Mesendoderm (in vitro differentiated cells): ENCODE results near the gene QRFP.

Experiments
- DNase-seq: peaks from one replicate; pipeline ENCODE4 v3.0.0; 2013
- H2AK5ac ChIP-seq: 2 replicates; pipeline ENCODE4 v1.6.1; 2013; ENCODE audit warnings: low read length, inconsistent platforms
- H2BK120ac ChIP-seq: 2 replicates; pipeline ENCODE4 v1.6.1; 2013; ENCODE audit warnings: low read depth, mild to moderate bottlenecking, low read length, moderate library complexity, mixed read lengths
- H2BK15ac ChIP-seq: replicated peaks from 2 replicates; pipeline ENCODE4 v1.6.1; 2013; ENCODE audit warnings: low read depth, mild to moderate bottlenecking, moderate library complexity
- H2BK5ac ChIP-seq: 2 replicates; pipeline ENCODE4 v1.6.1; 2013; ENCODE audit warnings: low read length, inconsistent platforms
- H3K18ac ChIP-seq: 2 replicates; pipeline ENCODE4 v1.6.1; 2013; ENCODE audit warnings: mild to moderate bottlenecking, low read length, mixed read lengths
- H3K23ac ChIP-seq: one replicate; pipeline ENCODE4 v1.6.1; 2013; ENCODE audit warnings: low read length
- H3K27ac ChIP-seq: 2 replicates; pipeline ENCODE4 v1.5.1; 2013; ENCODE audit warnings: low read depth, mild to moderate bottlenecking, inconsistent platforms, low read length, moderate library complexity
- H3K27me3 ChIP-seq: 2 replicates; pipeline ENCODE4 v1.6.1; 2013; ENCODE audit warnings: low read length, control low read depth, mild to moderate bottlenecking, inconsistent platforms; ENCODE audit not compliant: insufficient read depth, poor library complexity
- H3K36me3 ChIP-seq: 2 replicates; pipeline ENCODE4 v1.6.1; 2013; ENCODE audit warnings: low read length, inconsistent platforms; ENCODE audit not compliant: control insufficient read depth, insufficient read depth
- H3K4ac ChIP-seq: one replicate; pipeline ENCODE4 v1.6.1; 2013; ENCODE audit warnings: low read depth, mild to moderate bottlenecking, low read length, moderate library complexity
- H3K4me1 ChIP-seq: 2 replicates; pipeline ENCODE4 v1.6.1; 2013; ENCODE audit warnings: low read depth, low read length, inconsistent platforms; ENCODE audit not compliant: control insufficient read depth
- H3K4me2 ChIP-seq: 2 replicates; pipeline ENCODE4 v1.6.1; 2013; ENCODE audit warnings: low read length
- H3K4me3 ChIP-seq: 2 replicates; pipeline ENCODE4 v1.5.1; 2013; ENCODE audit warnings: mild to moderate bottlenecking, low read length
- H3K56ac ChIP-seq: one replicate; pipeline ENCODE4 v1.6.1; 2013; ENCODE audit warnings: low read length
- H3K79me1 ChIP-seq: 2 replicates; pipeline ENCODE4 v1.6.1; 2013; ENCODE audit warnings: low read length, inconsistent platforms
- H3K79me2 ChIP-seq: 2 replicates; pipeline ENCODE4 v1.6.1; 2013; ENCODE audit warnings: mild to moderate bottlenecking, low read length; ENCODE audit not compliant: control insufficient read depth, insufficient read depth
- H3K9ac ChIP-seq: 2 replicates; pipeline ENCODE4 v1.6.1; 2013; ENCODE audit warnings: low read length, inconsistent platforms
- H4K5ac ChIP-seq: one replicate; pipeline ENCODE4 v1.6.1; 2013; ENCODE audit warnings: low read length
- H4K8ac ChIP-seq: one replicate; pipeline ENCODE4 v1.6.1; 2013; ENCODE audit warnings: low read depth, mild to moderate bottlenecking, control low read depth, low read length, moderate library complexity
- WGBS: extraction: QIAGEN DNeasy Blood & Tissue Kit; methylation state at CpG from one replicate; pipeline ENCODE4 v1.1.7; 2013; ENCODE audit warnings: low lambda C conversion rate, missing lambda C conversion rate; ENCODE audit not compliant: insufficient coverage; ENCODE audit errors: extremely low coverage; 5-methylcytosine and 5-hydroxymethylcytosine counted together

The QRFP gene

GRCh38 chr9:130880599-130881220 lies 15.9 kb downstream of the QRFP start:
- no peak overlapping the region for H3K4me2 ChIP-seq
- H2BK15ac ChIP-seq = no peak overlapping the region
- H3K9ac ChIP-seq = no peak overlapping the region
- no peaks in the 10 kb centered on the region for H3K27me3 ChIP-seq
- no peaks in the 10 kb centered on the region for H3K4me1 ChIP-seq
- H3K27ac ChIP-seq = no peak overlapping the region
- H3K56ac ChIP-seq = no peak overlapping the region
- H3K36me3 ChIP-seq = peaks cover 25% of the 10 kb centered on the region
- H3K4ac ChIP-seq = no peak overlapping the region
- no peak overlapping the region for H2BK120ac ChIP-seq
- no peaks in the 10 kb centered on the region for H3K79me1 ChIP-seq
- H3K23ac ChIP-seq = no peak overlapping the region
- H4K5ac ChIP-seq = no peak overlapping the region
- H3K18ac ChIP-seq = no peak overlapping the region
- no peak overlapping the region for H3K4me3 ChIP-seq
- no peak overlapping the region for H2BK5ac ChIP-seq
- H4K8ac ChIP-seq = no peak overlapping the region
- no peak for DNase-seq
- no peak overlapping the region for H2AK5ac ChIP-seq
- no peaks in the 10 kb centered on the region for H3K79me2 ChIP-seq
- no CpG with 5 or more reads among the region's 16 CpGs for WGBS

DNA sequence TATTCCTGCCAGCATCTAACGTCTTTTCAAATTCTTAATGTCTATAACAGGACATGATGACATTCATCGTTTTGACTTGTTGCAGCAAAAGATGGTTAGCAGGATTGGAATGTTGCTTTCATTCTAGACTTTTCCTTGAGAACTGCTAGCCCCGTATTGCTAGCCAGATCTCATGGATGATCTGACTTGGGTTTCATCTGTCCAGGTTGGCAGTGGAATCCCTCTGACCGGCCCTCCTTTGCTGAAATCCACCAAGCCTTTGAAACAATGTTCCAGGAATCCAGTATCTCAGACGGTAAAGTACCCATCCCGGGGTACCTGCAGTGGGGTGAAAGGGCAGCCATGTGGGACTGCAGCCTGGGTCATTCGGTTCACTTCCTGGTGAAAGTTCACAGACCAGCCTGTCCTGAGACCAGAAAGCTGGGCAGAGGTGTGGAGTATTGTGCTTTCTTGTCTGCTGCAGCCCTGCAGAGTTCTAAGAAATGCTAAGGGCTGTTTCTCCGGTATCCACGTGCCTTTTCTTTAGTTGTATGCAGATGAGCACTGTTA lies 16.7 kb downstream of the QRFP start:
- H3K27me3 ChIP-seq = no peaks in the 10 kb centered on the region
- H4K8ac ChIP-seq = no peak overlapping the region
- H3K79me2 ChIP-seq = no peaks in the 10 kb centered on the region
- no peak overlapping the region for H2AK5ac ChIP-seq
- peaks cover 27% of the 10 kb centered on the region for H3K36me3 ChIP-seq
- H3K4me2 ChIP-seq = no peak overlapping the region
- no peak overlapping the region for H4K5ac ChIP-seq
- H2BK15ac ChIP-seq = no peak overlapping the region
- H2BK120ac ChIP-seq = no peak overlapping the region
- DNase-seq = no peak
- no peaks in the 10 kb centered on the region for H3K4me1 ChIP-seq
- no peak overlapping the region for H3K18ac ChIP-seq
- H2BK5ac ChIP-seq = no peak overlapping the region
- no peaks in the 10 kb centered on the region for H3K79me1 ChIP-seq
- no peak overlapping the region for H3K4me3 ChIP-seq
- no peak overlapping the region for H3K56ac ChIP-seq
- no CpG with 5 or more reads among the region's 9 CpGs for WGBS
- no peak overlapping the region for H3K27ac ChIP-seq
- no peak overlapping the region for H3K4ac ChIP-seq
- H3K23ac ChIP-seq = no peak overlapping the region
- no peak overlapping the region for H3K9ac ChIP-seq

DNA sequence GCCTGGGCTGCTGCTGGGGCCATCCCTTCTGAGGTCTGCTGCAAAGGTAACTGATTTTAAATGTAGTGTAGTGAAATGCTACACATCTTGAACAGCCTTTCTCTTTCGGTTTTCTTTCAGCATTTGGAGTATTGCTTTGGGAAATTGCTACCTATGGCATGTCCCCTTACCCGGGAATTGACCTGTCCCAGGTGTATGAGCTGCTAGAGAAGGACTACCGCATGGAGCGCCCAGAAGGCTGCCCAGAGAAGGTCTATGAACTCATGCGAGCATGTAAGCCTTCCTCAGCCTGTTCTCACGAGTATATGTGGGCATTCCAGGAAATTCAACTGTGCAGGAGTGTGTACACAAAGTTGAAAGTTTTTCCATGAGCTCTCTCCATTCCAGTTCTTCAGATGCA lies 18.3 kb downstream of the QRFP start:
- Histone ChIP-seq H3K18ac (no peak overlapping the region), H2BK5ac (no peak overlapping the region), H3K56ac (no peak overlapping the region), H3K27me3 (no peaks in the 10 kb centered on the region), H3K36me3 (peaks cover 30% of the 10 kb centered on the region), H3K4me2 (no peak overlapping the region), H3K9ac (no peak overlapping the region), H3K79me1 (no peaks in the 10 kb centered on the region), H3K4me3 (no peak overlapping the region), H3K23ac (no peak overlapping the region), H4K8ac (no peak overlapping the region), H4K5ac (no peak overlapping the region), H3K27ac (no peak overlapping the region), H3K4ac (no peak overlapping the region), H3K4me1 (no peaks in the 10 kb centered on the region), H3K79me2 (no peaks in the 10 kb centered on the region), H2AK5ac (no peak overlapping the region), H2BK15ac (no peak overlapping the region), H2BK120ac (no peak overlapping the region)
- DNase-seq = no peak
- no CpG with 5 or more reads among the region's 6 CpGs for WGBS

DNA sequence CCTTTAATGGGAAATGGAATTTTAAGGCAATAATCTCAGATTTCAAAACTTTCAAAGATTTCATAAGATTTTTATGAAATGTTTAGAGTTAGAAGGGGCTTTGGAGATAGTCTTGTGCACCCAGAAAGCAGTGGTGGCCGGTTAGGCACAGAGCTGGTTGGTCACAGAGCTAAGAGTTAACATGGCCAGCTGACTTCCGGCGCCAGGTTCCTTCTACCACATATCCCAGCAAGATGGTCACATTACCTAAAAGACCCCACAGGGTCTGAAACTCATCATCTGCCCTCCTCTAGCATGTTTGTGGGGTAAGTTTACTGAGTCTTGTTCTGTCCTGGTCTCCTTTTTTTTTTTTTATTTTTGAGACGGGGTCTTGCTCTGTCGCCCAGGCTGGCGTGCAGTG lies 19.3 kb downstream of the QRFP start:
- no peak overlapping the region for H3K56ac ChIP-seq
- H2AK5ac ChIP-seq = no peak overlapping the region
- H3K27me3 ChIP-seq = no peaks in the 10 kb centered on the region
- H4K8ac ChIP-seq = no peak overlapping the region
- H3K4ac ChIP-seq = no peak overlapping the region
- H3K36me3 ChIP-seq = peaks cover 33% of the 10 kb centered on the region
- WGBS = no CpG with 5 or more reads among the region's 6 CpGs
- H3K23ac ChIP-seq = no peak overlapping the region
- H3K27ac ChIP-seq = no peak overlapping the region
- H3K79me1 ChIP-seq = no peaks in the 10 kb centered on the region
- H3K4me2 ChIP-seq = no peak overlapping the region
- H3K18ac ChIP-seq = no peak overlapping the region
- H2BK15ac ChIP-seq = no peak overlapping the region
- no peaks in the 10 kb centered on the region for H3K79me2 ChIP-seq
- DNase-seq = no peak
- H3K4me1 ChIP-seq = no peaks in the 10 kb centered on the region
- no peak overlapping the region for H3K9ac ChIP-seq
- no peak overlapping the region for H2BK120ac ChIP-seq
- H4K5ac ChIP-seq = no peak overlapping the region
- H2BK5ac ChIP-seq = no peak overlapping the region
- no peak overlapping the region for H3K4me3 ChIP-seq

DNA sequence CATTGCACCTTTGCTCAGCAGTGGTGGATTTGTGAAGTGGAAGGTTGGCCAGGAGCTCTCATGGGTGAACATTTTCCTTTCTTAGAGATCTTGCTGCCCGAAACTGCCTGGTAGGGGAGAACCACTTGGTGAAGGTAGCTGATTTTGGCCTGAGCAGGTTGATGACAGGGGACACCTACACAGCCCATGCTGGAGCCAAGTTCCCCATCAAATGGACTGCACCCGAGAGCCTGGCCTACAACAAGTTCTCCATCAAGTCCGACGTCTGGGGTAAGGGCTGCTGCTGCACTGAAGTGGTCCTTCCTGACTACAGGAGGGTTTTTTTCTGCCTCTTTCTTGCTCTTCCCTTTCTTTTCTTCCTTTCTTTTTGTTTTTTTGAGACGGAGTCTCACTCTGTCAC lies 21.8 kb downstream of the QRFP start:
- Histone ChIP-seq H3K56ac (no peak overlapping the region), H3K18ac (no peak overlapping the region), H3K79me2 (no peaks in the 10 kb centered on the region), H3K79me1 (peaks cover 6% of the 10 kb centered on the region), H4K5ac (no peak overlapping the region), H3K23ac (no peak overlapping the region), H3K27ac (no peak overlapping the region), H3K4me1 (no peaks in the 10 kb centered on the region), H4K8ac (no peak overlapping the region), H3K4me2 (no peak overlapping the region), H3K4me3 (no peak overlapping the region), H3K36me3 (peaks cover 18% of the 10 kb centered on the region), H2BK5ac (no peak overlapping the region), H3K9ac (no peak overlapping the region), H2BK120ac (no peak overlapping the region), H2BK15ac (no peak overlapping the region), H2AK5ac (no peak overlapping the region), H3K27me3 (no peaks in the 10 kb centered on the region), H3K4ac (no peak overlapping the region)
- no peak for DNase-seq
- no CpG with 5 or more reads among the region's 5 CpGs for whole genome bisulfite sequencing

GRCh38 chr9:130873966-130874365 lies 22.6 kb downstream of the QRFP start:
- WGBS = no CpG with 5 or more reads among the region's 8 CpGs
- peaks cover 18% of the 10 kb centered on the region for H3K36me3 ChIP-seq
- no peak overlapping the region for H2AK5ac ChIP-seq
- no peak overlapping the region for H2BK120ac ChIP-seq
- no peaks in the 10 kb centered on the region for H3K4me1 ChIP-seq
- H3K56ac ChIP-seq = no peak overlapping the region
- H3K79me2 ChIP-seq = peaks cover 3% of the 10 kb centered on the region
- peaks cover 9% of the 10 kb centered on the region for H3K79me1 ChIP-seq
- no peak overlapping the region for H3K4me2 ChIP-seq
- H3K27ac ChIP-seq = no peak overlapping the region
- H3K9ac ChIP-seq = no peak overlapping the region
- H2BK15ac ChIP-seq = no peak overlapping the region
- H3K4ac ChIP-seq = no peak overlapping the region
- H4K8ac ChIP-seq = no peak overlapping the region
- no peak overlapping the region for H3K18ac ChIP-seq
- DNase-seq = no peak
- H3K27me3 ChIP-seq = no peaks in the 10 kb centered on the region
- no peak overlapping the region for H3K4me3 ChIP-seq
- H3K23ac ChIP-seq = no peak overlapping the region
- no peak overlapping the region for H4K5ac ChIP-seq
- no peak overlapping the region for H2BK5ac ChIP-seq
